ENCODE results near the gene DENND2A. TPM values are rescaled to one million over a fixed set of nuclear protein-coding genes. Genes with fewer than 3 reads are reported as not detected.

The DENND2A gene
- total and polyA plus RNA-seq, 2 experiments from 2014 or later = 6.7 to 8.4 TPM

GRCh38 chr7:140635816-140636215 is 4.8 kb downstream of the DENND2A start:
- TF ChIP-seq CTCF (IDR thresholded peaks at IDR 0.05; ENCODE audit: poor library complexity) = no peak
- no peaks in the 10 kb centered on the region for H3K9me3 ChIP-seq (ENCODE audit: low read depth)
- H3K27me3 ChIP-seq = peaks cover 6% of the 10 kb centered on the region
- H3K4me2 ChIP-seq = no peak overlapping the region
- no peak overlapping the region for H3K4me3 ChIP-seq
- H3K79me2 ChIP-seq = peaks cover 30% of the 10 kb centered on the region
- H3K9me2 ChIP-seq (replicated peaks; ENCODE audit: insufficient read depth) = no peaks in the 10 kb centered on the region
- no peaks in the 10 kb centered on the region for H4K20me1 ChIP-seq (ENCODE audit: insufficient read depth, poor library complexity, severe bottlenecking)
- no peaks in the 10 kb centered on the region for H3K36me3 ChIP-seq (replicated peaks; ENCODE audit: insufficient read depth, low read depth)
- 73% methylated on average over 5 of the region's 5 CpGs for WGBS (ENCODE audit: low lambda C conversion rate, missing lambda C conversion rate)
- no peak overlapping the region for H3K27ac ChIP-seq
- H3K4me1 ChIP-seq (ENCODE audit: insufficient read depth) = peaks cover 22% of the 10 kb centered on the region
- no peak for DNase-seq (ENCODE audit: low spot score)
- no peak overlapping the region for H2AFZ ChIP-seq

GRCh38 chr7:140635345-140635744 is 5.3 kb downstream of the DENND2A start:
- Histone ChIP-seq H3K9me2 (replicated peaks; ENCODE audit: insufficient read depth) (no peaks in the 10 kb centered on the region), H3K27me3 (peaks cover 6% of the 10 kb centered on the region), H2AFZ (no peak overlapping the region), H3K4me3 (no peak overlapping the region), H4K20me1 (ENCODE audit: insufficient read depth, poor library complexity, severe bottlenecking) (no peaks in the 10 kb centered on the region), H3K79me2 (peaks cover 30% of the 10 kb centered on the region), H3K4me1 (ENCODE audit: insufficient read depth) (peaks cover 22% of the 10 kb centered on the region), H3K36me3 (replicated peaks; ENCODE audit: insufficient read depth, low read depth) (no peaks in the 10 kb centered on the region), H3K4me2 (no peak overlapping the region), H3K27ac (no peak overlapping the region), H3K9me3 (ENCODE audit: low read depth) (no peaks in the 10 kb centered on the region)
- no peak for DNase-seq (ENCODE audit: low spot score)
- no peak for TF ChIP-seq EZH2 (IDR thresholded peaks at IDR 0.05; ENCODE audit: borderline replicate concordance)
- TF ChIP-seq EZH2phosphoT487 (IDR thresholded peaks at IDR 0.05; ENCODE audit: low read depth, severe bottlenecking, unreplicated experiment) = no peak
- TF ChIP-seq CTCF (IDR thresholded peaks at IDR 0.05; ENCODE audit: poor library complexity) = no peak
- 52% methylated on average over 5 of the region's 5 CpGs for WGBS (ENCODE audit: low lambda C conversion rate, missing lambda C conversion rate)

GRCh38 chr7:140631602-140632001 is 9.0 kb downstream of the DENND2A start:
- TF ChIP-seq CTCF (IDR thresholded peaks at IDR 0.05; ENCODE audit: poor library complexity) (no peak), EZH2phosphoT487 (IDR thresholded peaks at IDR 0.05; ENCODE audit: low read depth, severe bottlenecking, unreplicated experiment) (no peak), EZH2 (IDR thresholded peaks at IDR 0.05; ENCODE audit: borderline replicate concordance) (no peak)
- Histone ChIP-seq H3K4me1 (ENCODE audit: insufficient read depth) (peaks cover 20% of the 10 kb centered on the region), H3K36me3 (replicated peaks; ENCODE audit: insufficient read depth, low read depth) (no peaks in the 10 kb centered on the region), H3K27me3 (no peaks in the 10 kb centered on the region), H2AFZ (no peak overlapping the region), H3K79me2 (peaks cover 23% of the 10 kb centered on the region), H3K9me3 (ENCODE audit: low read depth) (no peaks in the 10 kb centered on the region), H3K4me2 (no peak overlapping the region), H4K20me1 (ENCODE audit: insufficient read depth, poor library complexity, severe bottlenecking) (no peaks in the 10 kb centered on the region), H3K9me2 (replicated peaks; ENCODE audit: insufficient read depth) (no peaks in the 10 kb centered on the region), H3K4me3 (no peak overlapping the region), H3K27ac (peak overlapping the region; percentile 23)
- WGBS (ENCODE audit: low lambda C conversion rate, missing lambda C conversion rate) = 86% methylated on average over 7 of the region's 7 CpGs
- no peak for DNase-seq (ENCODE audit: low spot score)

- Histone ChIP-seq H3K27me3 (no peaks in the 10 kb centered on the region), H3K36me3 (replicated peaks; ENCODE audit: insufficient read depth, low read depth) (no peaks in the 10 kb centered on the region), H3K27ac (no peak overlapping the region), H3K4me1 (ENCODE audit: insufficient read depth) (peaks cover 23% of the 10 kb centered on the region), H2AFZ (no peak overlapping the region), H4K20me1 (ENCODE audit: insufficient read depth, poor library complexity, severe bottlenecking) (no peaks in the 10 kb centered on the region), H3K9me3 (ENCODE audit: low read depth) (no peaks in the 10 kb centered on the region), H3K79me2 (peaks cover 23% of the 10 kb centered on the region), H3K9me2 (replicated peaks; ENCODE audit: insufficient read depth) (no peaks in the 10 kb centered on the region), H3K4me2 (no peak overlapping the region), H3K4me3 (no peak overlapping the region)
- TF ChIP-seq EZH2phosphoT487 (IDR thresholded peaks at IDR 0.05; ENCODE audit: low read depth, severe bottlenecking, unreplicated experiment) = no peak
- no peak for DNase-seq (ENCODE audit: low spot score)
- 80% methylated on average over 6 of the region's 6 CpGs for WGBS (ENCODE audit: low lambda C conversion rate, missing lambda C conversion rate)
These were observed 9.6 kb downstream of the DENND2A start for GRCh38 chr7:140631021-140631420.

Measured in hepatocyte (in vitro differentiated cells).